Stimulated activated CD4-positive, alpha-beta T cell treated with anti-CD3 and anti-CD28 coated beads, Interleukin-1b, Interleukin-23, amount 100 ng/mL, for 48 hours (primary cell): Measurements from ENCODE around the gene MTHFD1.

Source experiments
- DNase-seq: peaks from one replicate; pipeline ENCODE4 v3.0.0-alpha.2; 2020

Gene MTHFD1

DNA sequence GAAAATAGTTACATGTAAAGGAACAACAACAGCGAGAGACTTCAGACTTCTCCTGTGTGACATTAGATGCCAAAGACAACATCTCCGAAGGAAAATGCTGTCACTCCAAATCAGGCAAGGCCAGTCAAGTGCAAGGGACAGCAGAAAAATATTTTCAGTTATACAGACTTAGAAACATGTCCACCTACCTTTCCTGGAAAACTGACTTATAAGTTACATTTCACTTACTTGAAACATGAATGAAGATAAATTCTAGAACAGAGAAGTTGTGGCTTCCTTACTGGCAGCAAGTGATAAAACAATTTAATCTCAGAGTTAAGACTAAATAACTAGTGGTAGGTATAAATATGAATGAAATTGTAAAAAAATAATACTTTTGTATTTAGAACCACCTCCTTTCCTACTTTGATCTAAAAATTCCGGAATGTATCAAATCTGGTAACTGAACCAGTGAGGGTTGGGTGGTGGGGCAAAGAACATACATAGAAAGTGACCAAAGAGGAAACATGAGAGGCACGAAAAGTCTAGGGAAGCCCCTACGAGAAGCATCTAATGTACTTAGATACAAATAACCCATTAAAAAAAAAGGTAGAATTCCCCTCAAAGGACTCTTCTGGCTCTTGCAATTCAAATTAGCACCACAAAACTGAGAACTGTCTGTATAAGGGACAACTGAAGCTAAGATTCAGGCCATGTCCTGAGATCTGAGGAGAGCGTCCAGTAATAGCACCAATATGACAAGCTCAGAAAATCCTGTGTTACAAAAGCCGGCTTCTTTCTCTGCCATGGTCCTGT lies 21.2 kb downstream of the MTHFD1 start:
- no peak for DNase-seq

DNA sequence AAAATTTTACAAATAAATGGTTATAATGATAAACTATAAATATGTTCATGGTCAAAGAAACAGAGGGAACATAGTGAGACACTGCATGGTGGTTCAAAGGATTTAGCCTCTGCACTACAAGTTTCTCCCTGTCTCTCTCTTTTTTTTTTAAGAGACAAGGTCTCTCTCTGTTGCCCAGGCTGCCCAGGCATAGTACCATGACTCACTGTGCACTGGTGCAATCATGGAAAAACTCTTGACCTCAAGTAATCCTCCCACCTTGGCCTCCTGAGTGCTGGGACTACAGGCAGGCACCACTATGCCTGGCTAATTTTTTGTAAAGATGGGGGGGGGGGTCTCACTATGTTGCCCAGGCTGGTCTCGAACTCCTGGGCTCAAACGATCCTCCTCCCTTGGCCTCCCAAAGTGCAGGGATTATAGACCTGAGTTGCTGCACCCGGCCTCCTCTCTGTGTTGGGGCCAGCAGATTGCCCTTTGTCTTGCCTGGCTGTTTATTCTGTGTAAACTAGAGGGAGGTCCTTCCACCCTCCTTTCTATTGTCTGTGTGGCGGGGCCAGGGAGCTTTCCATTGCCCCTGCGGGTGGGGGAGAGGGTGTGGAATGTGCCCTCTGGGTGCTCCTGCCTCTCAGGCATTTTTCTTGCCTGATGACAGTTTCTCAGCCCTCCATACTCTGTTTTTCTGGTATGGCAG lies 22.1 kb downstream of the MTHFD1 start:
- no peak for DNase-seq

DNA sequence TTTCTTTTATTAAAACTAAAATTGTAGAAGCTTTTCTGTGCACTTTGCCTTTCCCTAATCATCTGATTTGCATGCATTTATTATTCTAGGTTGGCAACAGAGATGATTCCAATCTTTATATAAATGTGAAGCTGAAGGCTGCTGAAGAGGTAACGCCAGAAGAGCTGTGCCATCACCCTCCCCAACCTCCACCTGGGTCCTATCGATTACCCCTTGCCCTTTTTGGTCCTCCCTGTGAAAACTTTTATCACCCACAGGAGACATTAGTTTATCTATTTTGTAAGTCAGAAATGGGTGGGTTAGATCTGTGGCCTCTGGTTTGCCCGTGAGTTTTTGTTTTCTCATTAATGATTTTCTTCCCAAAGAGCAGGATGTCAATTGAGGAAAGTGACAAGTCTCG lies 22.8 kb downstream of the MTHFD1 start:
- no peak for DNase-seq

DNA sequence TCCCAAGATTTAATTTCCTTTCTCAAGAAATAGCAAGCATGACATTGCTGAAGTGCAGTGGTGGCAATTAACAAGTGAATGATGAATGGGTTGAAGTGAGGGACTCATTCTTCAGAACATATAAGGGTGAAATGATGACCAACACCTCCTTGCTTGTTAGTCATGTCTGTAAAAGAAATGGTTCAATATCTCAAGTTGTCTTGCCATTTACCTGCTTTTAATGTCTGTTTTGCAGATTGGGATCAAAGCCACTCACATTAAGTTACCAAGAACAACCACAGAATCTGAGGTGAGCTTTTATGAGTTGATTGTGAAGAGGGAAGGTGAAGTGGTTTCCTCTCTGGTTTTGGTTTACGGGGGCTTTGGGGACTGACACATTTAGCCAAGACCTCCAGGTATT lies 24.1 kb downstream of the MTHFD1 start:
- DNase-seq, result no peak

DNA sequence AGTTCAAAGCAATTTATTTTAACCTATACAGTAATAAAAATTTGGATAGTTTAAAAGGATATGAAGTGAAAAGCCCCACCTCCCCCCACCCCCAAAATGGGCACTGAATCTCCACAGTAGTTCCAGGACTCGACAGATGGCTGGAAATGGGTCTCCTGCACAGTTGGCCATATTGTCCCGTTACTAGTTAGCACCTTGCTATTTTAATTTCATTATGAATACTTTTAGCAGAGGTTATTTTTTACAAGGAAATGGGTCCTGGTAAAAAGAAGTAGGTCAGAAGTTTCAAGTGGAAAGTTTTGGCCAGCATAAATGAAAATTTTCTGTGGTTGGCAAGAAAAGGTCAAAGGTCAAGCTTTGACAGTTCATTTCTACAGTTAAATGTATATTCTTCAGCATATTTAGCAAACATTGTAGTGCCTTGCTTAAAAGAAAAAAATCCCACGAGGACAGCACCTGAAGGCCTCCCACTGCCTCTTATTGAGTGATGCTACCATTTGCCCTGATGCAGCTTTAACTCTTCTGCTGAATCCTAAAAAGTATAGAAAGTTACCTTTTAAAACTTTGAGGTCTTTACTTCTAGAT lies 28.3 kb downstream of the MTHFD1 start:
- no peak for DNase-seq

- DNase-seq, result no peak
Measured at GRCh38 chr14:64417055-64417770, 29.1 kb downstream of the MTHFD1 start.

DNA sequence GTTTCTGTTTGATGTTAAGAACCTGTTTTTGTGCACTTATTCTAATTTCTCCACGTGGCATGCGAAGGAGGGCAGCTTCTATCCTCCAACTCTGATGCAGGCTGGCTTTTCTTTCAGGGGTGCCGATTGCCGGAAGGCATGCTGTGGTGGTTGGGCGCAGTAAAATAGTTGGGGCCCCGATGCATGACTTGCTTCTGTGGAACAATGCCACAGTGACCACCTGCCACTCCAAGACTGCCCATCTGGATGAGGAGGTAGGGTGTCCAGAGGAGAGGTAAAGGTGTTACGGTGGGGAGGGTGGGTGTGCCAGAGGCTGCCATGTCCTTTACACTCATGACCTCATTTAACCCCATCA lies 29.6 kb downstream of the MTHFD1 start:
- DNase-seq, result no peak

GRCh38 chr14:64419003-64419402 lies 30.9 kb downstream of the MTHFD1 start:
- no peak for DNase-seq

DNA sequence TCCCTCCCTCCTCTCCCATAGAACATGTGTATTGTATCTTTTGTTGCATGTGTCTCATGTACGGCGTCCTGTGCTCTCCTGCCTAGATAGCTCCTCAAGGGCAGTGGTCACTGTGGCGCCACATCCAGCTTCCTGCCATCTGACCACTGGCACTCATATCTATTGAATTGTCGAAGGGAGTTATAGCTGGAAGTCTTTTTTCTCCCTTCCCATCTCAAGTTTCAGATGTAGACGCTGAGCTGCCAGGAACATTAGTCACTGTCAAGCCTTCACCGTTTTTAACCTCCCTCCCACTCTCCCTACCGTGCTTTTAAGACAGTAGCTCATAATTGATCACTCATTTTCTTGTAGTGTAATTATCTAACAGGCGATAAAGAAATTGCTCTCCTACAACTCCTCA lies 33.0 kb downstream of the MTHFD1 start:
- DNase-seq, result no peak

DNA sequence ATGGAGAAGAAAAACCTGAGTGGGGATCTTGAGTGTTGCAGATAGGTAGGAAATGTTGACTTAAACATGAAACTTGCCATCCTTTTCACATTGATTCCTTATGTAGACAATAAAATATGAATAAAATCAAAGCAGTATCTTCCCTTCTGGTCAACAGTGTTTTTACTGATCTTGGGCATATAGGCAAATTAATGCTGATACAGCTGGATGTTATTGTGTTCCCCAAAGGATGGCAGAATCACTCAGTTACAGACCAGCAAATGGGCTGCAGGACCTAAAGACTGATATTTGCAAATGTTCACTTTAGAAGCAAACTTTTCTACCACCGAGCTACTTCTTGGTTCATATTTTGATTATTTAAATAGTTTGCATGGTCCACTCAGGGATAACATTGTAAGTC lies 33.9 kb downstream of the MTHFD1 start:
- no peak for DNase-seq

- DNase-seq, result no peak
Measured at GRCh38 chr14:64422756-64423155, 34.6 kb downstream of the MTHFD1 start.

- DNase-seq, result peak; percentile 18
Measured at GRCh38 chr14:64423987-64424386, 35.8 kb downstream of the MTHFD1 start.

DNA sequence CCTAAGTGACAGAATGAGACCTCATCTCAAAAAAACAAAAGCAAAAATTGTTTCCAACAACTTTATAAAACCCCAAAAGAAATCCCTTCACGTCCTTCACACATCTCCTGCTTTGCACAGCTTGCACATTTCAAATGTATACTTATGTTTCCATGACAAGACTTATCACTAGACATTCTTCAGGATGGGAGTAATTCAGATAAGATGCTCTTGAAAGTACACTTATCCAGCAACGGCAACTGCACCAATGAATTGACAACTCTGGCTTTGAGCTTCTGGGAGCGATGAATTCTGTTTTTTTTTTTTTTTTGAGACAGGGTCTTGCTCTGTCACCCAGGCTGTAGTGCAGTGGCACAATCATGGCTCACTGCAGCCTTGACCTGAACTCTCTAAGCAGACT lies 46.4 kb downstream of the MTHFD1 start:
- DNase-seq, result no peak

GRCh38 chr14:64438181-64438841 lies 50.2 kb downstream of the MTHFD1 start:
- no peak for DNase-seq

GRCh38 chr14:64439141-64439540 lies 51.0 kb downstream of the MTHFD1 start:
- DNase-seq, result no peak

DNA sequence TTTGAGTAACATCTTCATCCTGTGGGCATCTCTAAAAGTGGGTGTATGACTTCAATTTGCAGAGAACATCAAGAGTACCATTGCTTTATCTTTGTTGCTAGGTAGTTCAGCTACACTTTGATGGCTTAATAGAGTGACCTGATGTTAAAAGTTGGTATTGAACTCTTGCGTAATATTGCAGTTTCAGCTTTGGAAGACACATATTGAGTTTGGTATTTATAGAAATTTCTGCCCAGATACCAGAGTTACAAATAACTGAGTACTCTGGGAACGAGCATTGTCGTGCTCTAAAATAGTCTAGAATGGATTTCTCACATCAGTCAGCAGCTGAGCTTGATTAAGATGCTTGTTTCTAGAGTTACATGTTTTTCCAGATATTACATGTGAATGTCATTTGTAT lies 52.3 kb downstream of the MTHFD1 start:
- no peak for DNase-seq

GRCh38 chr14:64442300-64442988 lies 54.3 kb downstream of the MTHFD1 start:
- no peak for DNase-seq

- DNase-seq, result no peak
Measured at GRCh38 chr14:64444140-64444539, 56.0 kb downstream of the MTHFD1 start.

GRCh38 chr14:64444984-64445845 lies 57.1 kb downstream of the MTHFD1 start:
- peak; percentile 39 for DNase-seq

DNA sequence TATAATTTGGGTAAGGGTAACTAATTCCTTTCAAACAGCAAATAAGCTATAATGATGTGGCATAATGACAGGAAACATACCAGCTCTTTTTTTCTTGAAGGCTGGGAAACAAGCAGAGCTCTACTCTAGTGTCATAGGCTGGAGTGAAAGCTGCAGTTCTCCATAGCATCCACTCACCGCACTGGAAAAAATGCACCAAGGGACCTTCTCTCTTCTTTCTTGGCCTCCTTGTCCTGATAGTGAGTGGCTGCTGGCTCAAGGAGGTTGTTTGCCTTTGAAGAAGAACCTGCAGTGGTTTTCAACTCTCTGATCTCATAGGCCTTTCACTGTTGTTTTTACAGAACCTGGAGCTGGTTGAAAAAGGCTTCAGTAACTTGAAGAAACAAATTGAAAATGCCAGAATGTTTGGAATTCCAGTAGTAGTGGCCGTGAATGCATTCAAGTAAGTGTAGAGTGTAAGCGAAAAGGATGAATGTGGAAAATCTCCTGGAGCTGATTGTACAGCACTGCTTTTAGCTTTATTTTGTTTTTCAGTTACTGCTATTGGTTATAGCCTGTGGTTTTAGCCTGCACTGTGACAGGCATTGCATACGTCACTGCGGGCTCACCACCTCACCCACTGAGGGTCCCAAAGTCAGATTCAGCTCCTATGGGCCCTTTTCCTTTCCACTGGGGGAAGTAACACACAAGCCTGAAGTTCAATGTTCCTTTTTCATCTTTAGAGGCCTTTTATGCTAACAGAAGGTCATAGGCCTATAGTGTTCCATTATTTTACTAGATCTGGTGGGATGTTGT lies 59.9 kb downstream of the MTHFD1 start:
- no peak for DNase-seq

DNA sequence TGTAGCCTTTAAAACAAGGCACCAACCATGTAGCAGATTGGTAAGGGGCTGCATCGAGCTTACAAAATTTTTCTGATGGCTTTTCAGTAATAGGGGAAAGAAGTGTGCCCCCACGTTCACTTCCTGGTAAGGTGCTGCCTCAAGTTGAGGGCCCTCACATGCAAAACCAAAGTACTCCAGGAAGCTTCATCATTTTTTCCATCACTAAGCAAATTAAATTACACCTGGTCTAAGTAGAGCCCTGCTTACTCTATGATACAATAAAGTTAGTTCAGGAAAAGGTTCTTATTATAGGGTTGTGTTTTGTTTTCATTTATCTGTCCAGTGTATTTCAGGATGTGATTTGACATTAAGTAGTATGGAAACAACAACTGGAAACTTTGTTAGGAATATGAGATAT lies 62.1 kb downstream of the MTHFD1 start:
- no peak for DNase-seq
